ENCODE measurements around the gene MRPL18. TPM values are rescaled to one million over a fixed set of nuclear protein-coding genes. Genes with fewer than 3 reads are reported as not detected.

Gene MRPL18
- total and polyA plus RNA-seq, 2 of the 8 experiments (the other 6 are each of a cell fraction or from before 2014, with no cell fraction given) = 58.7 to 79.8 TPM

GRCh38 chr6:159821726-159822125 is 31.5 kb downstream of the MRPL18 start (continued):
- TF ChIP-seq CBX8 (IDR thresholded peaks at IDR 0.05; ENCODE audit: borderline replicate concordance, low read depth, low read length) = no peak
- TF ChIP-seq ZNF274 (IDR thresholded peaks at IDR 0.05; ENCODE audit: borderline replicate concordance, extremely low read depth, low read length) = no peak
- TF ChIP-seq GABPA (IDR thresholded peaks at IDR 0.05; ENCODE audit: borderline replicate concordance, insufficient read depth, low read length) = no peak
- no peak for TF ChIP-seq KDM4A (IDR thresholded peaks at IDR 0.05; ENCODE audit: low read depth, low read length, severe bottlenecking)
- no peak for TF ChIP-seq E2F6 (IDR thresholded peaks at IDR 0.05)
- no peak for TF ChIP-seq SP4 (IDR thresholded peaks at IDR 0.05; ENCODE audit: low read length)

Data from H1 (cell line).